GM23338 (cell line): ENCODE measurements around the gene MEGF8. TPM values are rescaled to one million over a fixed set of nuclear protein-coding genes. Genes with fewer than 3 reads are reported as not detected.

ENCODE experiments used
- ATAC-seq: fragments of 200-7000 bp; cut with Tn5 transposase; 3 replicates; pipeline ENCODE4 v1.9.1; 2020
- DNase-seq: peaks from one replicate; pipeline ENCODE4 v3.0.0-alpha.2; 2015; ENCODE audit warnings: low spot score
- H2AFZ ChIP-seq: fragments of 200-600 bp; sonication (generic); 2 replicates; pipeline ENCODE4 v1.8.0; 2016; ENCODE audit warnings: antibody characterized with exemption, mild to moderate bottlenecking, moderate library complexity
- H3F3A ChIP-seq: fragments of 200-600 bp; sonication (generic); replicated peaks from 2 replicates; pipeline ENCODE4 v1.8.0; 2017; ENCODE audit warnings: antibody characterized with exemption, mixed run types, low read depth
- H3K27ac ChIP-seq: fragments of 200-600 bp; sonication (generic); 2 replicates; pipeline ENCODE4 v1.6.1; 2016; ENCODE audit warnings: low read depth
- H3K27me3 ChIP-seq: fragments of 200-600 bp; sonication (generic); 2 replicates; pipeline ENCODE4 v1.8.0; 2016; ENCODE audit warnings: mild to moderate bottlenecking, mixed run types, moderate library complexity; ENCODE audit not compliant: insufficient read depth
- H3K36me3 ChIP-seq: fragments of 200-600 bp; sonication (generic); 2 replicates; pipeline ENCODE4 v1.8.0; 2016; ENCODE audit warnings: mild to moderate bottlenecking; ENCODE audit not compliant: insufficient read depth
- H3K4me1 ChIP-seq: fragments of 200-600 bp; sonication (generic); 2 replicates; pipeline ENCODE4 v1.8.0; 2016; ENCODE audit warnings: mild to moderate bottlenecking, moderate library complexity; ENCODE audit not compliant: insufficient read depth
- H3K4me2 ChIP-seq: fragments of 200-600 bp; sonication (generic); 2 replicates; pipeline ENCODE4 v1.7.1; 2017; ENCODE audit warnings: mixed run types
- H3K4me3 ChIP-seq: fragments of 200-600 bp; sonication (generic); 2 replicates; pipeline ENCODE4 v1.6.1; 2016; ENCODE audit warnings: mixed run types
- H3K79me2 ChIP-seq: fragments of 200-600 bp; sonication (generic); replicated peaks from 2 replicates; pipeline ENCODE4 v1.8.0; 2017; ENCODE audit warnings: mild to moderate bottlenecking; ENCODE audit not compliant: insufficient read depth
- H3K9me2 ChIP-seq: fragments of 200-600 bp; sonication (generic); 2 replicates; pipeline ENCODE4 v1.8.0; 2017; ENCODE audit not compliant: insufficient read depth
- H4K20me1 ChIP-seq: fragments of 200-600 bp; sonication (generic); replicated peaks from 2 replicates; pipeline ENCODE4 v1.8.0; 2017; ENCODE audit warnings: mild to moderate bottlenecking; ENCODE audit not compliant: insufficient read depth
- H3K27ac Mint-ChIP-seq: 2 replicates; pipeline ENCODE4 v1.8.0; 2020; ENCODE audit warnings: inconsistent platforms, mild to moderate bottlenecking, moderate library complexity, mixed read lengths
- H3K27me3 Mint-ChIP-seq: 3 replicates; pipeline ENCODE4 v1.8.0; 2022; ENCODE audit warnings: low read depth, mild to moderate bottlenecking, moderate library complexity, mixed read lengths, inconsistent platforms; ENCODE audit not compliant: insufficient read depth, poor library complexity
- H3K36me3 Mint-ChIP-seq: 3 replicates; pipeline ENCODE4 v1.8.0; 2021; ENCODE audit warnings: low read depth, mild to moderate bottlenecking, inconsistent platforms, moderate library complexity, mixed read lengths
- H3K4me1 Mint-ChIP-seq: 3 replicates; pipeline ENCODE4 v1.8.0; 2020; ENCODE audit warnings: mild to moderate bottlenecking, inconsistent platforms, mixed read lengths
- H3K4me3 Mint-ChIP-seq: 3 replicates; pipeline ENCODE4 v1.8.0; 2021; ENCODE audit warnings: moderate library complexity, mild to moderate bottlenecking, inconsistent platforms, mixed read lengths
- H3K9me3 Mint-ChIP-seq: 3 replicates; pipeline ENCODE4 v1.8.0; 2020; ENCODE audit warnings: moderate library complexity, mild to moderate bottlenecking, inconsistent platforms, mixed read lengths
- REST ChIP-seq: IDR thresholded peaks from one replicate; pipeline ENCODE4 v1.6.1; 2018; ENCODE audit warnings: antibody characterized with exemption; ENCODE audit not compliant: unreplicated experiment
- ZNF114 ChIP-seq: fragments of 250-450 bp; sonication (Bioruptor Pico); IDR thresholded peaks from 2 replicates; pipeline ENCODE4 v1.5.0; 2020; ENCODE audit warnings: mild to moderate bottlenecking, moderate library complexity
- ZNF462 ChIP-seq: fragments of 250-450 bp; sonication (Bioruptor Pico); IDR thresholded peaks from 2 replicates; pipeline ENCODE4 v1.5.0; 2020; ENCODE audit warnings: mild to moderate bottlenecking, moderate library complexity
- polyA plus RNA-seq: library from polyadenylated mRNA; unstranded; fragments of >200 nt; fragmentation: Nextera tagmentation; extraction: Ambion mirVana; gene quantifications from 2 replicates; pipeline ENCODE4 v1.2.1, GENCODE V29; 2016
- total RNA-seq: library from RNA; depleted of rRNA; stranded (reverse); fragments of >200 nt; shearing (Covaris generic); gene quantifications from 2 replicates; pipeline ENCODE4 v1.2.3, GENCODE V29; 2014

MEGF8 gene
- total and polyA plus RNA-seq, 2 experiments from 2014 or later: 6.2 to 40.5 TPM

GRCh38 chr19:42351079-42351735, 25.8 kb downstream of the MEGF8 start (continued):
- no peak for TF ChIP-seq ZNF462 (CRISPR knock-in tag)
- no peak for TF ChIP-seq ZNF114 (CRISPR knock-in tag)

- Mint-ChIP-seq H3K9me3 (peaks cover 3% of the 10 kb centered on the region; the same call in 1 of the 3 replicates), H3K27me3 (peaks cover 3% of the 10 kb centered on the region), H3K4me1 (peaks cover 3% of the 10 kb centered on the region; the same call in 2 of the 3 replicates), H3K36me3 (peaks cover 14% of the 10 kb centered on the region; the same call in 2 of the 3 replicates), H3K4me3 (no peak overlapping the region), H3K27ac (no peak overlapping the region)
- H3K4me2 ChIP-seq: no peak overlapping the region
- H3K36me3 ChIP-seq: no peaks in the 10 kb centered on the region
- H3K4me3 ChIP-seq: no peak overlapping the region
- DNase-seq (peak; percentile 42), ATAC-seq (no peak; the same call in 2 of the 3 replicates)
- H3K79me2 ChIP-seq: no peaks in the 10 kb centered on the region
- no peaks in the 10 kb centered on the region for H3F3A ChIP-seq
- no peak overlapping the region for H3K27ac ChIP-seq
- H4K20me1 ChIP-seq: no peaks in the 10 kb centered on the region
- H3K9me2 ChIP-seq: no peaks in the 10 kb centered on the region
- no peaks in the 10 kb centered on the region for H3K4me1 ChIP-seq
- H2AFZ ChIP-seq: no peak overlapping the region
- H3K27me3 ChIP-seq: no peaks in the 10 kb centered on the region
- no peak for TF ChIP-seq REST
Observed at GRCh38 chr19:42352301-42353259, 27.1 kb downstream of the MEGF8 start.
